ENCODE results near the gene COL16A1.

Gene COL16A1

GRCh38 chr1:31733389-31734219 lies 29.8 kb upstream of the COL16A1 start:
- FAIRE-seq: no peak
- DNase-seq (ENCODE audit: extremely low spot score, insufficient read length, low read depth): no peak

DNA sequence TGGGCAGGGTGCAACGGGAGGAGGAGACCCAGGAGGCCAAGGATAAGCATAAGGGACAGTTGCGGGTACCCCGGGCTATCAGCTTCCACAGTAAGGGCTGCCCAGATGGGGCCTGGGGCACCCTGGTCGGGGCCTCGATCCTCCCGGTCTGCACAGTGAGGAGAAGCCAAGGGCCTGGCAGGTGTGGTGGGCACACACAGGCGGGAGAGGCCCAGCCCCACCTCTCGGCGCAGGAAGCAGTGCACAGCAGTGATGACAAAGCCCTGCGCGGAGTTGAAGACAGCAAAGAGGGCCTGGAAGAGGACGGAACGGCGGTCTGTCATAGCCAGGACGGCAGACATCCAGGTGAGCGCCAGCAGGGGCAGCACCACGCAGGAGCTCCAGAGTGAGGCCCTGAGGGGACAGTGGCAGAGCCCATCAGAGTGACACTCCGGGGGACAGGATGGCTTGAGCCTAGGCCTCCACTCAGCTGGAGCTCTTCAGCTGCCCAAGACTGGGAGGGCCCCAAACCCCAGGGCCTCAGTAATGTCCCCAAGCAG lies 29.0 kb upstream of the COL16A1 start:
- FAIRE-seq: no peak
- DNase-seq (ENCODE audit: extremely low spot score, insufficient read length, low read depth): no peak

GRCh38 chr1:31732343-31732742 lies 28.5 kb upstream of the COL16A1 start:
- DNase-seq (ENCODE audit: extremely low spot score, insufficient read length, low read depth): no peak
- no peak for FAIRE-seq

GRCh38 chr1:31731049-31731565 lies 27.3 kb upstream of the COL16A1 start:
- DNase-seq (ENCODE audit: extremely low spot score, insufficient read length, low read depth) (no peak), FAIRE-seq (no peak)

DNA sequence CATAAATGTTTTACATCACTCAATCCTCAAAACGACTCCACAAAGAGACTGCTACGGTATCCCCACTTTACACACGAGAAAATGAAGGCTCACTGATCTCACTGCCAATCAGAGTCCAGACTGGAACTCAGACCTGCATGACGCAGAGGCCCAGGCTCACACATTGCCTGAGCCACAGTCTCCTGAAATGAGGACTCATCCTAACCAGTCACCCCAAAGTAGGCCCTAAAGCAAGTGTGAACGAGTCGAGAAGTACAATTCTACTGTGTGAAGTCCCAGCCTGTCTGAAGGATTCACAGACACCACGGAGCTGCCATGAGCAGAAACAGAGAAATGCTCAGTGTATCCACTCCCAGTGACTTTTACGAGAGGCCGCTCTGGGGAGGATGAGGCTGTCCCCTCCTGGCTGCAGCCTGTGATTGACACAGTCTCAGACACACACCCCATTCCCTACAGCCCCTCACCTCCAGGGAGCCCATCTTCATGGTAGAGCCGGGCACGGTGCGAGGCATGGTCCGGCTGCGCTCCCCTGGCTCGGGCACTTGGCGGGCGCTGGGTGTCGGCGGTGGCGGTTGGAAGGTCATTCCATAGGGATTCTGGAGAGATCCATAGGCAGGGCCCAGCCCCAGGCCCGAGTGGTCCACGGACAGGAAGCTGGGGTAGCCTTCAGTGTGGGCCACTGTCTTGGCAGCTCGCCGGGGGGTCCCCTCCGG lies 26.7 kb upstream of the COL16A1 start:
- no peak for FAIRE-seq
- DNase-seq (ENCODE audit: extremely low spot score, insufficient read length, low read depth): no peak

GRCh38 chr1:31727849-31728248 lies 24.0 kb upstream of the COL16A1 start:
- FAIRE-seq: no peak
- DNase-seq (ENCODE audit: extremely low spot score, insufficient read length, low read depth): no peak

GRCh38 chr1:31727195-31727594 lies 23.4 kb upstream of the COL16A1 start:
- no peak for DNase-seq (ENCODE audit: extremely low spot score, insufficient read length, low read depth)
- no peak for FAIRE-seq

- FAIRE-seq: no peak
Measured at GRCh38 chr1:31726715-31727114, 22.9 kb upstream of the COL16A1 start.

GRCh38 chr1:31725777-31726535 lies 22.1 kb upstream of the COL16A1 start:
- FAIRE-seq (no peak), DNase-seq (ENCODE audit: extremely low spot score, insufficient read length, low read depth) (no peak)

More at GRCh38 chr1:31726715-31727114, 22.9 kb upstream of the COL16A1 start:
- DNase-seq (ENCODE audit: extremely low spot score, insufficient read length, low read depth): no peak

DNA sequence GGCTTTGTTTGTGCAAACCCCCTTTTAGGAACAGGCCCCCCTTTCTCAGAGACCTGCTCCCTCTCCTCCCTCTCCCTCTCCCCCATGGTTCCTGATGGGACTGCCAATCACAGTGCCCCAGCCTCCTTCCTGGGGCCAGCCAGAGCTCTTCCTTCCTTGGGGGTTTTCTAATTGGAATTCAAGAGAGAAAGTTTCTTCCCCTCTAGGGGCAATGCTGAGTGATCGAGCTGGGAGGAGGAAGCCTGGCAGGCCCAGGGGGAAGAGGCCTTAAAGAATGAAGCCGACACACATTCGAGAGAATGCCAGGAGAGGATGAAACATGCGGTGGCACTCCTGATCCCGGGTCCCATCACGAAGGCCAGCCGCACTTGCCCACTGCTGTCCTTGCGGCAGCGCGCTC lies 21.3 kb upstream of the COL16A1 start:
- FAIRE-seq (no peak), DNase-seq (ENCODE audit: extremely low spot score, insufficient read length, low read depth) (no peak)

DNA sequence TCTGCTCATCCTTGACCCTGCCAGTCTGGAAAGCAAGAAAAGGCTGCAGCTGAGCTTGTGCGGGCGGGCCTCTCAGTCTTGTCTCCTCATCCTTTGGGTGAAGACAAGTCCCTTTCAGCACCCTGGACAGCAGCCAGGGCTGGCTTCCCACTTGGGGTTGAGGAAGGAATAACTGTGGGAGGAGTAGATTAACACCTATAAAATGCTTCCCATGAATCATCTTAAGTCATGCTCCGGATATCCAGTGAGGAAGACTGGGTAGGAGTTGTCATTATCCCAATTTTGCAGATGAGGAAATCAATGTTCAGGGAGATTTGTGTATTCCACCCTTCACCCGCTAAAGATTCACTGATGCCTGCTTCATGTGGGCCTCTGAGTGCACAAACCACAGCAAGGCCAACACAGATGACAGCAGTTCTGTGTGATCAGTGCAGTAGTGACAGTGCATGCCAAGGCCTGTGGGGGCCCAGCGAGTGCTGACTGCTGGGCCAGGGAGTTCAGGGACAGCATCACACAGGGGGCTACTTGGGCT lies 20.1 kb upstream of the COL16A1 start:
- DNase-seq (ENCODE audit: extremely low spot score, insufficient read length, low read depth): peak; percentile 42

DNA sequence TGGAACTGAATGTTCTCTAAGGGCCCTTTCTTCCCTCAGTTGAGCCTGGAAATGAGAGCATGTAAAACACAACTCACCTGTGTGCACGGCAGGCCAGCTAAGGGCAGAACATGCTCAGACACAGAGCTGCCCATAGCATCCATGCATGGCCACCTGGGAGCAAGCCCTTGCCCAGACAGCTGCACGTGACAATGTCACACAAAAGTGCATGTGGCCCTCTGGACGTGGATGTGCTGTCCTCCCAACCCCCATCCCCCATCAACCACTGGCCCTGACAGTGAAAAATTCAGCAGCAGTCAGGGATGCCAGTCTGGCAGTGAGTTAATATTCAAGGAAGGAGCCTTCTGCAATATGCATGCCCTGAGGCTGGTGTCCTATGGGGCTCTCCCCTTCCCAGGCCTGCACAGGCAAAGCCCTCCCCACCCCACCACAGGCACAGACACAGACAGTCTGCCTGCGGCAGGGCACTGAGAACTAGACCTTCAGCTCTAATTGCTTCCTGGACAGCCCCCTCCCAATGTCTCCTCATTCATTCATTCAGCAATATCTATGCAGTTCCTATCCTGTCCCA lies 14.6 kb upstream of the COL16A1 start:
- DNase-seq (ENCODE audit: extremely low spot score, insufficient read length, low read depth) (no peak), FAIRE-seq (no peak)

More for the DNA sequence above, 20.1 kb upstream of the COL16A1 start:
- FAIRE-seq: no peak

DNA sequence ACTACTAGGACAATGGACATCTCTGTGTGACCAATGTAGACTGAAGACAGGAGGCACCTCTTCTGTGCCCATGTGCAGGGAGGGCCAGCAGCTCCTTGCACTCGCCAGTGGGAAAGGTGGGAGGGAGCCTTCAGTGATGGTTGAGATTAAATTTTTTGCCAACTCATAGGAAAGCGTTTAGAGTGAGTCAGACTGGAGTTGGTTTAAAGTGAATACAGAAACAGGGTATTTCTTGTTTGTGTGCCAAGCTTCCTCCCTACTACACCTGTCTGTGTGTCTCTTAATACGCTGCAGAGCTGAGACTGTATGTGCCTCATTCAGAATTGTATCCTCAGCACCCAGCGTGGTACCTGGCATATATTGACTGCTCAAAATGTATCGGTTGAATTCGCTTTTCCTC lies 13.5 kb upstream of the COL16A1 start:
- DNase-seq (ENCODE audit: extremely low spot score, insufficient read length, low read depth): no peak
- FAIRE-seq: no peak

DNA sequence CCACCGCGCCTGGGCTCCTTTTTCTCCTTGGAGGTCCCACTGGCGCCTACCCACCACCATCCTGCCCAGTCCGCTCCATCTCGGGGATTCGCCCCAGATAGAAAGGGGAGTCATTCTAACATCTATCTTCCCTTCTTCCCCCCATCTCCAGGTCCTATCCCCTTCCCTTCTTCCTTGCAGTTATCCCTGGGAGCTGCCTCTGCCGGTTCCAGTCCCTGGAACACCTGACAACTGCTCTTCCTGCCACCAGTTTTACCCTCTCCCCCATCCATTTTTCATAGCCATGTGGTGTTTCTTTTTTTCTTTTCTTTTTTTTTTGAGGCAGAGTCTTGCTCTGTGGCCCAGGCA lies 12.0 kb upstream of the COL16A1 start:
- FAIRE-seq (no peak), DNase-seq (ENCODE audit: extremely low spot score, insufficient read length, low read depth) (no peak)

DNA sequence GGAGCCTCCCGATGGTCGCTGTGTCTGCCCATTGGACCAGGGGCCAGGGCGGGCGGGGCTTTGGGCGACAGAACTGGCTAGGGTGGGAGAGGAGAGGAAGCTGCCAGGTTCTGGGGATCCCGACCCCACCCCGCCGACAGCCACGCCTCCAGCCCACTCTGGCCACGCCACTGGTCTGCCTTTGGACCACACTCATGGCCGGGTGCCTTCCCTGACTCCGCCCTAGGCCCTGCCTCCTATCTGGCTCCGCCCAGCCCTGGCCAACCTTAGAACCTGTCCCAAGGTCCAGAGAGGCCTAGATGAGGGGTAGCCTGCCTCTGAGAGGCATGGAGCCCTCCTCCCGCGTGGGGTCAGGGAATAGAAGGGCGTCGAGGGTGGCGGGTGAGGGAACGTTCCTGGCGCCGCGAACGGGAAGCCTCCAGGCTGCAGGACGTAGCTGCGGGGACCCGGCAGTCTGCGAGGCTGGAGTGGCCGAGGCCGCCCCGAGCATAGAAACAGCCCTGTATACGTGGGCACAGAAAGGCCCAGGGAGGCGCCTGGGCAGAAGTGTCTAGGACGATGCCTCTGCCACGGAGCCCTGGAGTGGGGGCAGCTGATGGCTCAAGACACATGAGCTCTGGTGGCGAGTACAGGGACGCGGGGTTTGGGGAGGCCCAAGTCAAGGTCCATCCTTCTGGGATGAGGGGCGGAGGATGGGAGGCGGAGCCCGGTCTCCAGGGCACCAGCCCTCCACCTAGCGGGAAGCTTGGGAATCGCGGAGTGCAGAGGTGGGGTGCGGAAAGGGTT lies 11.5 kb upstream of the COL16A1 start:
- DNase-seq (ENCODE audit: extremely low spot score, insufficient read length, low read depth) (no peak), FAIRE-seq (peak; percentile 75)

DNA sequence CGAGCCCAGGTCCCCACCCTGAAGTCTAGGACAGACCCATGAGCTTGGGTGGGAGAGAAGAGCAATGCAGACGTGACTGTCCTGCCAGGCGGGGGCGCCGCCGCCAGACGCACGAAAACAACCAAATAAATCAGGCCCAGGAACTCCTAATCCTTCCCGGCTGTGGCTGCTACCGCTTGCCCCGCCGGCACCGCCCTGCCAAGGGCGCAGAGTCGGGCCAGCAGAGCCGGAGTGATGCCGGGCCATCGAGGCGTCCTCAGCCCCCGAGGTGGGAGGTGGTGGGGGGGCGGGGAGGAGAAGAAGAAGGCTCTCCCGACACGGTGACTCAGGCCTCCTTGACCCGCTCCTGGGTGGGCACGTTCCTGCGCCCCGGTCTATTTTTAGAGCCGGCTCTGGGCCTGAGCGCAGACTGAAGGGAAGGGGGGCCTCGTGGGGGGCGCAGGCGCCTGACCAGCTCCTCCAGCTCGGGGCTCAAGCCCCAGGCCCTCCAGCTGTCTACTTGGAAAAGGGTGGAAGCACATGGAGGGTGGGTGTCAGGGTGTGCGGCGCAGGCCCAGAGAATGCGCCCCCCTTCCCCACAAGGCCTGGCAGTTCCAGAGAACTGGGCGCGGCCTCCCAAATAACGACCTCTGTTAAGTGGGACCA lies 10.7 kb upstream of the COL16A1 start:
- DNase-seq (ENCODE audit: extremely low spot score, insufficient read length, low read depth) (no peak), FAIRE-seq (no peak)

DNA sequence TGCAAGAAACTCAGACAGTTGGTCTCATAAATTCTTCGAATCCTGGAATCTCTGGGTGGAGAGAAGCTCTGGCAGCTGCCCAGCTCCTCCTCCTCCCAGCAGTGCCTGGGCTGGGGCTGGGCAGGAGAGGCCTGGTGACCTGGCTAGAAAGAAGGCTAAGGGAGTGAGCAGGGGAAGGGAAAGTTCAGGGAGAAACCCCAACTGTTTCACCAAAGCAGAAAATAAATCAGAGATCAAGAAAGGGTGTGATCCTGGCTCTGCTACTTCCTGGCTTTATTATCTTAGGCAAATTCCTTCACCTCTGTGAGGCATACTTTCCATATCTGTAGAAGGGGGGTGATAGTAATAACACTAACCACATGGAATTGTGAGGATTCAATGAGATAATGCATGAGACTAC lies 8.8 kb upstream of the COL16A1 start:
- no peak for DNase-seq (ENCODE audit: extremely low spot score, insufficient read length, low read depth)

GRCh38 chr1:31712068-31712467 lies 8.3 kb upstream of the COL16A1 start:
- no peak for DNase-seq (ENCODE audit: extremely low spot score, insufficient read length, low read depth)
- FAIRE-seq: no peak

More for the DNA sequence above, 8.8 kb upstream of the COL16A1 start:
- no peak for FAIRE-seq
